IMR-90 (cell line): ENCODE data around the gene RNU6-1. TPM values are rescaled to one million over a fixed set of nuclear protein-coding genes. Genes with fewer than 3 reads are reported as not detected.

Source experiments
- ATAC-seq: fragments of 200-7000 bp; cut with Tn5 transposase; 2 replicates; pipeline ENCODE4 v1.9.1; 2020; ENCODE audit warnings: low read depth, mild to moderate bottlenecking, moderate library complexity
- BruUV-seq: library from RNA; stranded (reverse); fragments of 400-500 nt; replicated peaks from 2 replicates; lab custom pipeline; 2021; lab: Mats Ljungman, UMichigan
- CTCF ChIA-PET: fragments of 300-600 bp; formaldehyde crosslinking; extraction: SDS; loops from one replicate; lab custom pipeline; 2021; ENCODE audit warnings: antibody characterized with exemption; lab: Yijun Ruan, JAX
- POLR2A ChIA-PET: fragments of 300-600 bp; sonication (Branson Sonifier 250); formaldehyde crosslinking; loops from one replicate; lab custom pipeline; 2022; ENCODE audit warnings: antibody characterized with exemption; ENCODE audit not compliant: unreplicated experiment; lab: Charles Lee
- DNase-seq: peaks from one replicate; pipeline ENCODE4 v3.0.0; 2013
- H2AFZ ChIP-seq: replicated peaks from 2 replicates; pipeline ENCODE3; 2013; ENCODE audit warnings: low read length, mild to moderate bottlenecking; ENCODE audit not compliant: poor library complexity
- H2AK5ac ChIP-seq: 2 replicates; pipeline ENCODE4 v1.6.1; 2013; ENCODE audit warnings: low read depth, low read length, inconsistent platforms
- H2AK9ac ChIP-seq: replicated peaks from 2 replicates; pipeline ENCODE3; 2013; ENCODE audit warnings: mild to moderate bottlenecking, low read depth, low read length, moderate library complexity; ENCODE audit not compliant: poor library complexity
- H2BK120ac ChIP-seq: 2 replicates; pipeline ENCODE4 v1.6.1; 2013; ENCODE audit warnings: low read depth, low read length, inconsistent platforms
- H2BK15ac ChIP-seq: 3 replicates; pipeline ENCODE4 v1.6.1; 2013; ENCODE audit warnings: low read depth, low read length, inconsistent platforms
- H2BK20ac ChIP-seq: 2 replicates; pipeline ENCODE4 v1.6.1; 2013; ENCODE audit warnings: low read depth, mild to moderate bottlenecking, inconsistent platforms, low read length, moderate library complexity
- H2BK5ac ChIP-seq: 2 replicates; pipeline ENCODE4 v1.6.1; 2013; ENCODE audit warnings: mild to moderate bottlenecking, low read depth, low read length, inconsistent platforms; ENCODE audit not compliant: poor library complexity, severe bottlenecking
- H3K14ac ChIP-seq: replicated peaks from 2 replicates; pipeline ENCODE4 v1.6.1; 2013; ENCODE audit warnings: low read depth, low read length, inconsistent platforms
- H3K18ac ChIP-seq: 2 replicates; pipeline ENCODE4 v1.6.1; 2013; ENCODE audit warnings: low read depth, low read length, control low read depth
- H3K23ac ChIP-seq: 2 replicates; pipeline ENCODE4 v1.6.1; 2013; ENCODE audit warnings: low read depth, low read length, inconsistent platforms
- H3K27ac ChIP-seq: 2 replicates; pipeline ENCODE4 v1.5.1; 2013; ENCODE audit warnings: mild to moderate bottlenecking, control low read depth, low read length; ENCODE audit not compliant: insufficient read depth
- H3K27me3 ChIP-seq: 2 replicates; pipeline ENCODE4 v1.6.1; 2013; ENCODE audit warnings: low read length; ENCODE audit not compliant: control insufficient read depth, insufficient read depth
- H3K36me3 ChIP-seq: 2 replicates; pipeline ENCODE4 v1.6.1; 2013; ENCODE audit warnings: low read length, mixed read lengths; ENCODE audit not compliant: control insufficient read depth, insufficient read depth
- H3K4ac ChIP-seq: 2 replicates; pipeline ENCODE4 v1.6.1; 2013; ENCODE audit warnings: low read depth, low read length, inconsistent platforms
- H3K4me1 ChIP-seq: 2 replicates; pipeline ENCODE4 v1.6.1; 2013; ENCODE audit warnings: low read length, mixed read lengths; ENCODE audit not compliant: control insufficient read depth, insufficient read depth
- H3K4me2 ChIP-seq: 2 replicates; pipeline ENCODE4 v1.6.1; 2013; ENCODE audit warnings: low read depth, mild to moderate bottlenecking, control low read depth, low read length, moderate library complexity
- H3K4me3 ChIP-seq: 2 replicates; pipeline ENCODE4 v1.5.1; 2013; ENCODE audit warnings: low read depth, mild to moderate bottlenecking, control low read depth, low read length, moderate library complexity; ENCODE audit not compliant: insufficient read depth
- H3K56ac ChIP-seq: 2 replicates; pipeline ENCODE4 v1.6.1; 2013; ENCODE audit warnings: low read length, inconsistent platforms; ENCODE audit not compliant: insufficient read depth; ENCODE audit errors: extremely low read depth
- H3K79me1 ChIP-seq, 2 experiments: 2 replicates each; pipeline ENCODE4 v1.6.1; 2013; ENCODE audit warnings: low read length in 2 of 2, inconsistent platforms in 1 of 2, low read depth in 1 of 2
- H3K9ac ChIP-seq: 2 replicates; pipeline ENCODE4 v1.6.1; 2013; ENCODE audit warnings: low read depth, low read length, control low read depth
- H3K9me1 ChIP-seq: 2 replicates; pipeline ENCODE4 v1.6.1; 2013; ENCODE audit warnings: low read length, inconsistent platforms; ENCODE audit not compliant: insufficient read depth
- H3K9me3 ChIP-seq: 2 replicates; pipeline ENCODE4 v1.6.1; 2013; ENCODE audit warnings: low read length; ENCODE audit not compliant: control insufficient read depth, insufficient read depth
- H4K20me1 ChIP-seq: 2 replicates; pipeline ENCODE4 v1.6.1; 2013; ENCODE audit warnings: low read length, inconsistent platforms; ENCODE audit not compliant: insufficient read depth
- H4K5ac ChIP-seq: 2 replicates; pipeline ENCODE4 v1.6.1; 2013; ENCODE audit warnings: mild to moderate bottlenecking, low read depth, low read length, control low read depth
- H4K8ac ChIP-seq, 2 experiments: 2 replicates each; pipeline ENCODE4 v1.6.1; 2013; ENCODE audit warnings: low read depth in 2 of 2, low read length in 2 of 2, control low read depth in 1 of 2, inconsistent platforms in 1 of 2
- H4K91ac ChIP-seq: 2 replicates; pipeline ENCODE4 v1.6.1; 2013; ENCODE audit warnings: low read depth, low read length, inconsistent platforms; ENCODE audit not compliant: insufficient read depth
- BHLHE40 ChIP-seq: fragments of 150-350 bp; IDR thresholded peaks from 2 replicates; pipeline ENCODE4 v1.6.1; 2016; ENCODE audit warnings: mild to moderate bottlenecking, low read depth, low read length
- CEBPB ChIP-seq: IDR thresholded peaks from 2 replicates; pipeline ENCODE4 v1.6.1; 2012; ENCODE audit warnings: low read depth, low read length, improper control_type of control experiment
- FOS ChIP-seq: fragments of 150-350 bp; IDR thresholded peaks from 2 replicates; pipeline ENCODE4 v1.6.1; 2016; ENCODE audit warnings: low read depth, low read length
- MAFK ChIP-seq: IDR thresholded peaks from 2 replicates; pipeline ENCODE4 v1.6.1; 2012; ENCODE audit warnings: low read depth, low read length, improper control_type of control experiment
- MAZ ChIP-seq: IDR thresholded peaks from 2 replicates; pipeline ENCODE4 v1.6.1; 2012; ENCODE audit warnings: low read depth, mild to moderate bottlenecking, low read length, improper control_type of control experiment, moderate library complexity, borderline replicate concordance
- MXI1 ChIP-seq: IDR thresholded peaks from 2 replicates; pipeline ENCODE4 v1.6.1; 2012; ENCODE audit warnings: low read depth, mild to moderate bottlenecking, low read length, moderate library complexity, borderline replicate concordance
- RAD21 ChIP-seq: IDR thresholded peaks from 2 replicates; pipeline ENCODE4 v1.6.1; 2012; ENCODE audit warnings: low read length, improper control_type of control experiment
- RCOR1 ChIP-seq: IDR thresholded peaks from 2 replicates; pipeline ENCODE4 v1.6.1; 2012; ENCODE audit warnings: mild to moderate bottlenecking, low read length, improper control_type of control experiment; ENCODE audit not compliant: insufficient replicate concordance
- RFX5 ChIP-seq: IDR thresholded peaks from 2 replicates; pipeline ENCODE4 v1.8.0; 2012; ENCODE audit warnings: low read depth, mild to moderate bottlenecking, low read length, moderate library complexity
- dilution Hi-C: fragments of 300-500 bp; cut with HindIII; formaldehyde crosslinking; loops from one replicate; pipeline ENCODE4 v1.14.3; 2018; ENCODE audit warnings: low sequenced_read_pairs; ENCODE audit not compliant: unreplicated experiment
- in situ Hi-C: fragments of 300-500 bp; cut with MboI; formaldehyde crosslinking; loops from 3 replicates; pipeline ENCODE4 v1.14.3; 2019; ENCODE audit warnings: low sequenced_read_pairs, inconsistent platforms, mixed read lengths
- intact Hi-C: fragments of 100-400 bp; cut with micrococcal nuclease; formaldehyde crosslinking; loops from 2 replicates; pipeline ENCODE4 v1.10.0; 2022
- polyA plus RNA-seq, 3 experiments: library from polyadenylated mRNA; depleted of rRNA; stranded (reverse); fragments of >200 nt; gene quantifications; 2 replicates each; pipeline ENCODE4 v1.2.3, GENCODE V29; 2012; ENCODE audit warnings: low replicate concordance in 1 of 3
- total RNA-seq: library from RNA; depleted of rRNA; stranded (reverse); fragments of >200 nt; gene quantifications from 2 replicates; pipeline ENCODE4 v1.2.3, GENCODE V29; 2012

The RNU6-1 gene
- total and polyA plus RNA-seq, 2 of the 4 experiments (the other 2 are of a cell fraction) = not detected

GRCh38 chr15:67887776-67888175 lies 47.9 kb upstream of the RNU6-1 start (continued):
- TF ChIP-seq BHLHE40 (no peak), RFX5 (no peak), MXI1 (no peak)

GRCh38 chr15:67885861-67886260 lies 46.0 kb upstream of the RNU6-1 start:
- no peak overlapping the region for H3K23ac ChIP-seq
- H3K9me1 ChIP-seq = no peaks in the 10 kb centered on the region
- no peaks in the 10 kb centered on the region for H4K20me1 ChIP-seq
- in situ Hi-C loops (no loop called here), dilution Hi-C loops (no loop called here), intact Hi-C loops (no loop called here)
- CTCF ChIA-PET = no interaction called here
- H3K27me3 ChIP-seq = peaks cover 20% of the 10 kb centered on the region
- ATAC-seq (no peak), DNase-seq (no peak)
- no TSS peak for BruUV-seq
- no peak overlapping the region for H3K4me2 ChIP-seq
- no peak overlapping the region for H4K8ac ChIP-seq
- peaks cover 7% of the 10 kb centered on the region for H3K9me3 ChIP-seq
- no peak overlapping the region for H3K4ac ChIP-seq
- H2AFZ ChIP-seq = no peak overlapping the region
- H3K4me1 ChIP-seq = 0 out of 2 replicates have a peak, but pooled peaks cover 2% of the 10 kb centered on the region
- H2BK5ac ChIP-seq = no peak overlapping the region
- H3K36me3 ChIP-seq = no peaks in the 10 kb centered on the region
- no peak overlapping the region for H4K5ac ChIP-seq
- no peak overlapping the region for H3K14ac ChIP-seq
- no peak overlapping the region for H2AK9ac ChIP-seq
- H3K4me3 ChIP-seq = no peak overlapping the region
- no peak overlapping the region for H2BK15ac ChIP-seq
- H3K56ac ChIP-seq = no peak overlapping the region
- H4K91ac ChIP-seq = no peak overlapping the region
- H2BK20ac ChIP-seq = no peak overlapping the region
- H3K18ac ChIP-seq = no peak overlapping the region
- no peaks in the 10 kb centered on the region for H3K79me1 ChIP-seq
- no peak overlapping the region for H3K9ac ChIP-seq
- H2AK5ac ChIP-seq = no peak overlapping the region
- POLR2A ChIA-PET = no interaction called here
- no peak overlapping the region for H2BK120ac ChIP-seq
- TF ChIP-seq RCOR1 = no peak
- no peak for TF ChIP-seq MAZ
- TF ChIP-seq MAFK = no peak
- TF ChIP-seq MXI1 = no peak
- TF ChIP-seq CEBPB = no peak
- no peak for TF ChIP-seq RAD21
- no peak for TF ChIP-seq FOS
- H3K27ac ChIP-seq = no peak overlapping the region
